NCI-H2227 (cell line): ENCODE results near the gene IQGAP2.

Source experiments
- DNase-seq: peaks from one replicate; lab custom pipeline; 2025; ENCODE audit not compliant: unreplicated experiment; lab: John Stamatoyannopoulos, UW

IQGAP2 gene

DNA sequence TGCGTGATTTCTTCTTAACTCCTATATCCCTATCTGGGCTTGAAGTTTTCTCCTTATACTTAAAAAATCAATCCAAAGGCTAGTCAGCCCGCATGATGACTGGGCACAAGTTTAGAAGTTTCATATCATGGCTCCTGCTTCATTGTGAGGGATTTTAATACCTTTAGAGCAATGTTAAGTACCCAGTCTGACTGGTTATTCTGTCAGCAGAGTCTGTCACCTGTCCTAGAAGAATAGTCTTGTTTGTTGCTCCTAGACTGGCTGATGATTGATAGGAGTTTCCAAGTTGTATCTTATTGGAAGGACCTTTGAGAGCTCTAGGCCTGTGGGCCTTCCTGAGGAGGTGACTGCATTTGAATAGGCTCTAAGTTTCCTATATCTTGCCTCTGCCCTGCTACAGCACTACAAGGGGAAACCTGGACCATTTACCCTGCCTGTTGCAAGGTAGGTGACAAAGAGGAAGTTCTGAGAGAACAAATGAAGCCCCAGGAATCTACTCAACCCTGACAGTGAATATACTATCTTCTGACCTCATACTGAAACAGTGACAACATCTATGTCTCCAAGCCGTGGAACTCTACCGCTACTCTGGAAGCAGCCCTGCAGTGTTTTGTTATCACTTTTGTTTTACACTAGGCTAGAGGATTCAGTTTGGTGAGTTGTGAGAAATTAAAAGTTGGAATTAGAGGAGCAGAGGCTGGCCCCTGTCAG is 153.6 kb downstream of the IQGAP2 start:
- no peak for DNase-seq

DNA sequence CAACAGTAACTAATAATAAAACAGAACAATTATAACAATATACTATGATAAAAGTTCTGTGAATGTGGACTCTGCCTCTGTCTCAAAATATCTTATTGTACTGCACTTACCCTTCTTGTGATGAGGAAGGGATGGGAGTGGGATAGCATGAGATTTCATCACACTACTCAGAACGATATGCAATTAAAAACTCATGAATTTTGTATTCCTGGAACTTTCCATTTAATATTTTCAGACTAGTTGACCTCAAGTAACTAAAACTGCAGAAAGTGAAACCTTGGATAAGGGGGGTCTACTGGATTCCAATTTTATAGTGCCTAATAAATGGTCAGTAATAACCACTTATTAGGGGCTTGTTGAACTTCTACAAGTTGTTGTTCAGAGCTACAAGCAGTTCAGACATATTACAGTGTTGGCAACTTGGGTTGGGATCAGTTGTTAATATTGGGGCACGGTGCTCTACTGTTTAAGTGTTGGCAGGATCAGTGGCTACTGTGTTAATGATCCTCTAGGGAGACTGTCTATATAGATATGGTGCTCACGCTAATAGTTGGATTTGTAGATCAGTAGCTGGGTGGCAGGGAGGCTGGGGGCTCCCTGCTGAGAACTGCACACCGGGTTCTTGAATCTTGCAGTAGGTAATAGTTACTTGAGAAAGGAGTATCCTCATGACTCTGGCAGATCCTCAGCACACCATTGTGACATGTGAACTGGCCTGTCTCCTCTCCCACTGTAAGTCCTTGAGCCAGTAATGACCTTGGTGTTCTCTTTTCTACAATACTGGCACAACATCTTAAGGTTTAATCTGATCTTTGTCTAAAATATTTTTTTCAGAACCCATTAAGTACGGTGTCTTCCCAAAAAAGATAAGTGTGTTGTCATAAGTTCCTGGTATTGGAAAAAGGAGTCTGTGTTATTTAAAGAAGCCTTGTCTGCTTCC is 158.1 kb downstream of the IQGAP2 start:
- no peak for DNase-seq

DNA sequence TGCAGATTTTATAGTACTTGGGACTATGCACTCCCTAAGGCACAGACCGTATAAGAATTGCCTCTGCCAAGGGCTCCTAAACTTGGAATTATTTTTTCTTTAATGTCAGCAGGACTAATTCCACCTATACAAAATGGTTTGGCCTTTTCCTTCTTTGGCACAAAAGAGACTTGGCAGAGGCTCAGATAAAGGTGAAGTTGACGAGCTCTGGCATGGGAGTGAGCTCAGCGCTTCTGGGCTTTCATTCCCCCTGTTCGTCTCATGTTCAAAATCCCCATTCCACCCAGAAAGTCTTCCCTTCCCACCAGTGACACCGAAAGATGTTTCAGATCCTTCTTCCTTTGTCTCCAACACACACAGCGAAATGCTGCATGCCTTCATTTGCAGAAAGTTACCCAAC is 158.9 kb downstream of the IQGAP2 start:
- DNase-seq: no peak

DNA sequence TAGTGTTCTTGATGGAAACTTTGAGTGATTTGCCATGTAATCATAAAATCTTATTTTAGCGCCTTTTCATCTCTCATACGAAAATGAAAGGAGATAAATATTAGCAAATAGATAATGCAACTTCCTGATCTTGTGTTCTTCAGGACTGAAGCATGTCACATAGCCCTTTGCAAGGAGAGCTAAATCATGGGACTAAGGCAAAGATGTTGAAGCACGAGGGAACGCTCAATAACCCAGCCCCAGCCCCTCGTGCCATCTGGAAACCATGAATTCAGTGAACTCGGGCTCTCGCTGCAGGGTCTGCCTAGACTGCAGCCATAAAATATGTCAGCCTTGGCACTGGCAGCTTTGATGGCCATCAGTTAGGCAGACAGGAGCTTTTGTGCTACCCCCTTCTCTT is 161.9 kb downstream of the IQGAP2 start:
- DNase-seq: no peak

DNA sequence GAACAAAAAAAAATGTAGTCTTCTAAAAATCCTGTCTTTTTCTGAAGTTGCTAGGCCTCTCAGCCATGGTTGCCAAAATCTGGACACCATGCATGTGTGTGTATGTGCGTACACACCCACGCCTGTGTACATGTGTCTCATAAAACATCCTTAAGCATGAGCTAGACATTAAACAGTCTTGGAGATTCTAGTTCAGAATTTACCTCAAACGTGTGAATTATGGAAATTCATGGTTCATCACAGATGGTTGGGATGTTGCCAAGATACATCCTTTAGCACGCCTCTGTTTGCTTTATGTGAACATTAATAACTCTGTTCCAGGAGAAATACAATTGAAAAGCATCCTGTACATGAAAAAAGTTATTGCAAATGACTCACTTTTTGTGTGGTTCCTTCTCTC is 167.1 kb downstream of the IQGAP2 start:
- no peak for DNase-seq

DNA sequence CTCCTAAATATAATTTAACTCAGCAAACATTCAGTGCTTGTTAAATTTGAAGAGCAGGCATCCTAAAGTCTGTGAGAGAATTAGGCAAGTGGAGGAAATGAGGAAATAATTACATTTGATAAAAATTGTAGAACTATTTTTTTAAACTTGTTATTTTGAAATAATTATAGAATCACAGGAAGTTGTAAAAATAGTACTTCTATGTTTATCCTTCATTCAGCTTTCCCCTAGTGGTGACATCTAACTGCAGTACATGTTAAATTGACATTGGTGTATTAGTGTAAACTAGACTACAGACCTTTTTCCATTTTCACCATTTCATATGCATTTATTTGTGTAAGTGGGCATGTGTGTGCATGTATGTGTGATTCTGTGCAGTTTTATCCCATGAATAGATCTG is 168.5 kb downstream of the IQGAP2 start:
- no peak for DNase-seq

DNA sequence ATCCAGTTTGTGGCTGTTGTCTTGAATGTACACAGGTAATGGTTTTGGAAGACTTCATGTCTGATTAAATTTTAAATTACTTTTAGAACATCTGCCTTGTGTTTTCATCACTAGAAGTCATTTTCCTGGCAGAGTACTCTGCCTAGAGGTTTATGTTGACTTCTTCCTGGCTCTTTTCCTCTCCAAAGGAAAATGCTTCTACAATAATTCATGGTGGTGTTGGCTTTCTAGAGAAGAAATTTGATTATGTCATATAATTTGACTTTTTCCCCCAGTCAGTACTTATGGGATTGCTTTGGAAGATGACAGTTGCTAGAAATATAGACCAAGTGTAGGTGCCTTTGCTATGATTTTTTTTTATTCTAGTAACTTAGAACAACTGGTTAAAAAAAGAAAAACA is 173.4 kb downstream of the IQGAP2 start:
- no peak for DNase-seq

DNA sequence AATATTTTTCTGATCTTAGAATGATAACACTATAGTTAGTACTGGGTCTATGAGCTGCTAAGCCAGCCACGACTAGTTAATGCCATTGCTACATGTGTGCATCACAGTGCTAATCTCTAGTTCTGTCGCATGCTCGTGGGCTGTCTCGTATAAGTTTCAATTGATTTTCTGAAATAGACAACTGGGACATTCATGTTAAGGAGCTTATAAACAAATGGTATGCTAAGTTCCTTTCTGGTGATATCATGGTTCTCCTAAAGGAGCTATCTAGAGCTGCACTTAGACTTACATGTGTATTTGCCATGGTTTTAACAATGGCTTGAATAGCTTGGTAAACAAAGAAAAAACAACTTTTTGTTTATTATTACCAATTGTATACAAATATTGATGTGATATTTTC is 173.9 kb downstream of the IQGAP2 start:
- no peak for DNase-seq

DNA sequence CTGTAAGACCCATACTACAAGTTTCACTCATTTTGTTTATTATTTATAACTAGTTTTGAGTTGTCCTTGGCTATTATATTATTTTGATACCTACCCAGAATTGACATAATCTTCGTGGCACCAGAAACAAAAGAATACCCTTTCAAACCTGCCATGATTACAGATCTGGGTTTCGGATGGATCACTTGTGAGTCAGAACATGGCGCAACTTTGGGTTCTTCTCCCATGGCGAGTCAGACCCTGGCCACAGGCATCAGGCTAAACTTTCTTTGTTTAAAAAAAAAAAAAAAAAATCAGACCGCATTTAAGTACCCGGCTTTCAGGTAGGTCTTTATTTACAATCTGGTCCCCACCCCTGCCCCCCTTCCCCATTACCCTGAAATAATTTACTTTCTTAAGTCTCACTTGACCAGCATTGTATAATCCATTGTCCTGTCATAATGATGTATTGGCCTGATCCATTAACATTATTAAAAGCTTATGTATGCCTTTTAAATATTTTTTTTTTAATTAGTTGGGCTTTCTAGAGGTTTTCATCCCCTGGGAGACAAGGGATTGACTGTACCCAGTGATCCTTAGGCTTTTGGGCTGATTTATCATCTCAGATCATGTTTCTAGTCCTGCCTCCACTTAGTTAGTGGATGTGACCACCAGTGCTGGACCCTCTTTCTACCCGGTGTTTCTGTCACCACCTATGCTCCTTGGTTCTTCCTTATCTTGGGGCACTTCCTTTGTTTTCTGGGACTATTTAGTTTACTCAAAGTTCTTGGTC is 176.3 kb downstream of the IQGAP2 start:
- no peak for DNase-seq

DNA sequence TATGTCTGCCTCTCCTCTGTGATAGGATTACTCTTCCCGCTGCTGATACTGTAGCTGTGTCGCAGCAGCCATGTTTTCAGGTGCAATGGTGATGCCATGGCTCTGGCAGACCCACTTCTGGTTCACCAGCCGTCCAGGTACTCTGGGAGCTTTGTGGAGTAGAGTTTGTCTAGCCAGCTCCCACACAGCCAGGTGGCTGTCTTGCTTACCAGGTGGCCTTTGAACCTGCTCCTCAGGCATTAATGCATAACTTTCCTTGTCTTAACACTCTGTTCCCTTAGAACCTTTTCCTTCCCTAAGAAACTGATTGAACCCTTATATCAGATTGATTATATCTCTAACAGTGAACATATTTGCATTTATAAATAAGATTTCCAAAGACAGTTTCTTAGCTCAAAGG is 177.9 kb downstream of the IQGAP2 start:
- no peak for DNase-seq

DNA sequence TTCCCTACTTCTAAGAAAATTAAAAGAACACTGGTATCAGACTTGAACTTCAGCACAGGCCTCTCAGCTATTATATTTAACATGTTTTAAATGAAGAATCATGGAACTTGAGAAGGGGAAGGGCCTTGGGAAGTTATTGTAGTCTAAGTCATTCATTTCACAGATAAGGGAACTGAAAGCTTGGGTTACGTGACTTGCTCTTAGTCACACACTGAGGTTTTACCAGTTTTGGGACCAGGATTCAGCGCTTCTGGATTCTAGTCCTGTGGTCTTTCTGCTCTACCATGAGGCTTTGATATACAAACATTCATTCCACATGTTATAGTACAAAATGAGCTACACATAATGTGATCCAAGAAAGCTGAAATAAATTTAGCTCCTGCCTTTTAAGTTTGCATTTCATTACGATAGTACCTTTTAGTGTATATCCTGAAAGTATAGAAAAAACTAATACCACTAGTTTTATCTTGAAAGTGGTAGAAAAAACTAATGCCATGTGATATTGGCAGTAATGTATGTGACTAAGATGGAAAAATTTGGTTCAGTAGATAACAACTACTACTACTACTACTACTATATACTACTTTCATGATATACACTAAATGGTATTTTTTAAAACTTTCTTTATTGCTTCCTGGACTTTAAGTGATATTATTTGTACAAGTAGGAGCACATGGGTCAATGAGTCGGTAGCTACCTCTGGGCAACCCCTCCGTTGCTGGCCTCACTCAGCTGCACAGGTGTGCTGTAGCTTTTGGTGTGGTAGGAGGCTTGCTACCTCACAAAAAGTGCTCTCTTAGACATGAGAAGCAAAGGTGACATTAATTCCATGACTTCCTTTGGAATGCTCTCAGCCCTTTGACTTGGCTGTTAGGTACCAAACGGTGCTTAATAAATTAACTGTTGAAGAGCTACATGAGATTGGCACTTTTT is 179.4 kb downstream of the IQGAP2 start:
- DNase-seq: no peak

DNA sequence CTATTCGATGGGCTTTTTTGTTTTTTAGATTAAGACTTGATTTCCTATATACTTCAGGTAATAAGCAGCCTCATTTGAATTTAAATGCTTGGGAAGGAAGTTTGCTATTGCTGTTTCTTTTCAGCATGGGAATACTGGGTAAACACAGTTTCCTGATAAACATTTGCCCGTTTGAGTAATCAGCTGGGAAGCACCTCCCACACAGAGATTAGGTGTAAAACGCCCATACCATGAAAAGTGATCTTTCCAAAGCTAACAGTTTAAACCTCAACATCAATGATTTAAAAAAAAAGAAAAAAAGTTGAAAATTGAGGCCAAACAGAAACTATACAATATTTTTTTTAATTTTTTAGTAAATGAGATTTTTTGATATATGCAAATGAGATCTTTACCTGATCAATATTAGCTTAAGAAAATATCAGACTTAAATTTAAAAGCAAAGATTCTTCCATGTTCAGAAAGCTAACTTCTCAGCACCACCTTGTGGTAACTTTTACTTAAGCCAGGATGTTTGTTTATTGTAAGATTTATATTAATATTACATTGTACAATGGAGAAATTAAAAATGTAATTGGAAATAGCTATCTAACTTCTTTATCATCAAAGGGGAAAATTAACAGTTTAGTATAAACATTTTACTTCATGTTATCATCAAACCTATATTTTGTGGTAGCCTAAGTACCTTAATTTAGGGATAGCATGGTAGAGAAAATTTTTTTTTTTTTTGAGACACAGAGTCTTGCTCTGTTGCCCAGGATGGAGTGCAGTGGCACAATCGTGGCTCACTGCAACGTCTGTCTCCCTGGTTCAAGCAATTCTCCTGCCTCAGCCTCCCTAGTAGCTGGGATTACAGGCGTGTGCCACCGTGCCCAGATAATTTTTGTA is 180.3 kb downstream of the IQGAP2 start:
- DNase-seq: no peak

DNA sequence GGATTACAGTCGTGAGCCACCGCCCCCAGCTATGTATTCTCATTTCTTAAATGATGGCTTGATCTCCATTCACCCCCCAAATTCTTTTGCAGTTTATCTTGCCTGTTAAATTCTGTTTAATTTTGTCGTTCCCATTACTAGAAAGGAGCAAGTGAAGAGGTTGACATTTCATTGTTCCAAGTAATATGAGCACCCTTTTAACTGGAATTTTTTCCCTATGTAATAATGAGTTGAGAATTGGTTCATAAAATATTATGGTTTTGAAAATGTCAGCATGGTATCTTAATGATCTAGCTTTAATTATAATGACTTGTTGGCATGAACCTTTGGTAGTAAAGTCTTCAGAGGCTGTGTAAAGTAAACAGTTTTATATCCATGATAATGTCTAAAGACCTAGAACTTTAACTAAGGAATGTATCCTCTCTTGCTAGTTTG is 182.7 kb downstream of the IQGAP2 start:
- no peak for DNase-seq

DNA sequence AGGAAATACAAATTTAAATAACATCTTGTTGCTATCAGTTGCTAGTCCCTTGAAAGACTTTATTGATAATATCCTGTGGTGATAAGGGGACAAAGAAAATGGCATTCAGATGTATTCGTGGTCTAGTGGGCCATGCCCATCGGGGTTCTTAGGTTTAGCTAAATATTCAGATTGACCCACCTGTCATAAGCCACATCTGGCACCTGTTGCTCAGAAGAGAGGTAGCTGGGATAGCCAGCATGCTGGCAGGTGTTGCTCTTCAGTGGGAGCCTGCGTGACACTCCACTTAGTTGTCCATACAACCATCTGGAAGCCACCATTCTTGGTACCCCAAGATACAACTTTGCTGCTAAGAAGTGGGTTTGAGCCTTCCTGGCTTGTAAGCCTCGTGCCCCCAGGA is 183.4 kb downstream of the IQGAP2 start:
- no peak for DNase-seq

DNA sequence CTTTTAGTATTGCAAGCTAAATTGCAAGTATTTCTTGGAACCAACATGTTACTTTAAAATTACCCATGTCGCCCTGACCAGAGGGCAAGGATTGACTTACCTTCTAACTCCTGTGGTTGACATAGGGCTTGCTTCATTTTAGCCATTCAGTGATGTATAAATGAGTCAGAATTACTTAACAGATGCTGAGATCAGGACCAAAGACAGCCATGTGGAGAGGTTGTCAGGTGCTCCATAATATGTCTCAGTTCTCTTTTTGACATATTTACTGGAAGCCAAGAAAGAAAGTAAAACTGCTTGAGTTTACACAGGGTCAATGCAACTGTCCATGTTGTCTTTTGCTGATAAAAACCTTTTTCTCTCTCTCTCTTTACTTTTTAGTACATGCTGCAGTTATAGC is 186.9 kb downstream of the IQGAP2 start:
- DNase-seq: no peak

DNA sequence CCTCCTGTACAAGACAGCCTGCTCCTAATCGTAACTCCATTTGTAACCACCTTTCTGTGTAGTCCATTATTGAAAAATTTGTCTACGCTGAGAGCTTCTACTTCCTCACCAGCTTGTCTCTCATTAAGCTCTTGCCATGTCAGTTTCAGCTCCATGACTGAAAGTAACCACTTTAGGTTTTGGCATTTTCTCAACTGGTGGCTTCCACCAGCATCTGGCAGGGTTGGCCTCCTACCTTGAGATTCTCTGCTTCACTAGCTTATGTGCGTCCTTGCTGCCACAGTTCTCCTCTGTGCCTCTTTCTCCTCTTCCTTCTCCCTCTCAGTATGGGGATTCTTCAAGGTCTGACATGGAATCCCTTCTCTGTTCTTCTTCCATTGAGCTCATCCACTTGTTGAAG is 188.3 kb downstream of the IQGAP2 start:
- DNase-seq: no peak

DNA sequence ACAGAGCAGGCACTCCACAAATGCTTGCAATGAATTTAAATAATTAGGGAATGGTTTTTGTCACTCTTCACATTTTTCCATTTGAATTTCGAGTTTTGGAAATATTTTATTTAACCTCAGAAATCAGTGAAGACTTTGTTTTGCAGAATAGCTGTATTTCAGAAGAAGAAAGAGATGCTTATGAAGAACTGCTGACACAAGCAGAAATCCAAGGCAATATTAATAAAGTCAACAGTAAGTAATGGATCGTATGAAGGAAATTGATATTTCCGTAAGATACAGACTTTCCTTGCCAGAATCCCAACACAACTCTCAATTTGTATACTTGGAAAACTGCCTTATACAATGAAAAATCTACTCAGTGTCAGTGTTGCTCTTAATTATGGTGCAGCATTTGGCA is 189.6 kb downstream of the IQGAP2 start:
- no peak for DNase-seq

DNA sequence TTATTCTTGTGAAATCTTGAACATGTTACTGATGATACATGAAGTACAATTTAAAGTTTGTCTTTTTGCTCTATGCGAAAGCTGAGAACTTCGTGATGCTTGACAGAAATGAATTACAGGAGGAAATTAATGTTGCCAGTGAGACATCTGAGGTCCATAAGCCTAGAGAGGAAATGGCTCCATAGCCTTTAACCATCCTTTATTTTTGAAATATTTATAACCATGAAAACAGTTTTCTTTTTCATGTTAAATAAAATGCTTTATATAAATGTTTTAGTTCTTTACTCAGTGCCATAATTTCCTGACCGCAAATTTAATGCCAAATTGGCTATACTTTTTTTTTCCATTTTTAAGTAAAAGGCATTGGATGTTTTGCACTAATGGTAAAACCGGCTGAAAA is 191.0 kb downstream of the IQGAP2 start:
- no peak for DNase-seq

DNA sequence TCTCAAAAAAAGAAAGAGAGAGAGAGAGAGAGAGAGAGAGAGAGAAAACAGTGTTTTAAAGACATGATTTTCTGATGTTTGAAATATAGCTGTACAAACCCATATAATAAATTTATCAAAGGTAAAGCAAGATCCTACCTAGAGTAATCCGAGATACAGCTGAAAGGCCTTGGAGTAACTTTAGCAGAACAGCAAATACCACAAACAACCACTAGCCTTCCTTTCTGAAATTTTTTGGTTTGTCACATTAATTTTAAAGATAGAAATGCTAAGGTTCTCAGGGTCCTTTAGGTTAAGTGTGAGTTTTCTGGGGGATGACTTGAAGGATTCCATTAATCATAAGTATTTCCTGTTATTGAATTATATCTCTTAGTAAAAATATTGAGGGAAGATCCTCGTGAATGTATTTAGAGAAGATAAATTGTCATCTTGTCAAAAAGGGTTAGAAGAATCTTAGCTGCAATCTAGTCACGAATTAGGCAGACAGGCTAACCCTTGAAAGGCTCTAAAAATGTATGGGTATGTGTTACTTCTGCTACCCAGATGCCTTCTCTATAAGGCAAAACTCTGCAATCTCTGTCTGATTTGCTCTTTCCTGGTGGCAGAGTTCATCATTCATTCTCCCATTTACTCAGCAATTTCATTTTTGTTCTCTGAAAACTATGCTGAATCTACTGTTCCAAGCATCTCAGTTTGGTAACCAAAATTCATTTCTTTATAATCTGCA is 192.8 kb downstream of the IQGAP2 start:
- no peak for DNase-seq
